ENCODE results near the gene ACOX3.
"Not testable (repeated sequence)": the region's sequence is repeated elsewhere in the genome, so short reads cannot be mapped to it uniquely, and the experiment has no call there.

ACOX3 gene

DNA sequence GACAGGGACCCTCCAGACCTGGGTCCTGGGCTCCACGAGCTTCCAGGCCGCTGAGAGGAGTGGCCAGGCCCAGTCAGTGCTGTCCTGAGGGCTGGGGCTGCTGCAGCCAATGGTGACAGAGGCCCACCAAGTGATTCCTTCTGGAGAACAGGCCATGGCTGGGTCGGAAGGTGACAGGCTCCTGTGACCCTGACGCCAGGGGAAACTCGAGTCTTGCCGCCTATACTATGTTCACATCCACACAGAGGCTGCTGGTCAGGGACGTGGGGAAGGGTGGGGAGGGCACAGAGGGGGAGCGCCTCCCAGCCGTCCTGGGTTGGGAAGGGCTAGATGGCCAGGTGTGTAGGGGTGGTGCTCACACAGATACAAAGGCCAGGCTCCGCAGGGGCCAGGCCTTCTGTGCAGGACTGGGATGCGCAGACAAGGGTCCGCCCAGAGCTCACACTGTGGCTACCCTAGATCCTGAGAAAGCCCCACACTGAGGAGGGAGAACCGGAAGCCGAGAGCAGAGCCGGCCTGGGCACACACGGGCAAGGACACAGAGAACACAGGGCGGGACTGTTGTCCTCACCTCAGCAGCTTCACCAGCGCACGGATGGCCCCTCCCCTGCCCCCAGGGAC is 89.6 kb downstream of the ACOX3 start:
- Histone ChIP-seq H3K9me3 (ENCODE audit: insufficient read depth, low read depth, low read length) (no peaks in the 10 kb centered on the region), H3K36me3 (ENCODE audit: insufficient read depth, low read depth, low read length) (no peaks in the 10 kb centered on the region), H3K4me1 (ENCODE audit: insufficient read depth, low read length) (peaks cover 7% of the 10 kb centered on the region; the same call in 1 of the 2 replicates), H3K27ac (ENCODE audit: low read length) (no peak overlapping the region), H3K4me3 (ENCODE audit: low read length) (no peak overlapping the region), H3K9ac (ENCODE audit: low read depth, low read length) (no peak overlapping the region), H3K27me3 (ENCODE audit: insufficient read depth, low read length) (peaks cover 2% of the 10 kb centered on the region; the same call in 1 of the 2 replicates)

DNA sequence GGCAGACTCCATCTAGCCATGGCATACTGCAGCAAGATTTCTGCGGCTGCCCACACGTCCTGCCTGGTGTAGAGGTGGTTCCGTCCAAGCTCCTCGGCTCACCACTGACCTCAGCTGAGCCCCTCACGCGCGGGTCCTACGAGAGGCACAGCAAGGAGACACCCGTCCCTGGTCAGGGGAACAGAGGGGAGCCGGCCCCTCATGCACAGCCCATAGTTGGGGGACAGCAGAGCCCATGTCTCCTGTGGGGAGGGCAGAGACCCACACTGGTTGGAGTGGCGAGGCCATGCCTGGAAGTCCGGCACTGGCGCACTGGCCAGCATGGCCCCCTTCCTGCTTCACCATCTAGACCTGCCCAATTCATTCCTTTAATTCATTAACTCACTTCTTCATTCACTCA is 90.2 kb downstream of the ACOX3 start:
- no peak overlapping the region for H3K27ac ChIP-seq (ENCODE audit: low read length)
- no peak overlapping the region for H3K9ac ChIP-seq (ENCODE audit: low read depth, low read length)
- no peak overlapping the region for H3K4me3 ChIP-seq (ENCODE audit: low read length)
- H3K4me1 ChIP-seq (ENCODE audit: insufficient read depth, low read length) = peaks cover 7% of the 10 kb centered on the region; the same call in 1 of the 2 replicates
- H3K36me3 ChIP-seq (ENCODE audit: insufficient read depth, low read depth, low read length) = no peaks in the 10 kb centered on the region
- H3K9me3 ChIP-seq (ENCODE audit: insufficient read depth, low read depth, low read length) = no peaks in the 10 kb centered on the region
- no peaks in the 10 kb centered on the region; the same call in 1 of the 2 replicates for H3K27me3 ChIP-seq (ENCODE audit: insufficient read depth, low read length)

DNA sequence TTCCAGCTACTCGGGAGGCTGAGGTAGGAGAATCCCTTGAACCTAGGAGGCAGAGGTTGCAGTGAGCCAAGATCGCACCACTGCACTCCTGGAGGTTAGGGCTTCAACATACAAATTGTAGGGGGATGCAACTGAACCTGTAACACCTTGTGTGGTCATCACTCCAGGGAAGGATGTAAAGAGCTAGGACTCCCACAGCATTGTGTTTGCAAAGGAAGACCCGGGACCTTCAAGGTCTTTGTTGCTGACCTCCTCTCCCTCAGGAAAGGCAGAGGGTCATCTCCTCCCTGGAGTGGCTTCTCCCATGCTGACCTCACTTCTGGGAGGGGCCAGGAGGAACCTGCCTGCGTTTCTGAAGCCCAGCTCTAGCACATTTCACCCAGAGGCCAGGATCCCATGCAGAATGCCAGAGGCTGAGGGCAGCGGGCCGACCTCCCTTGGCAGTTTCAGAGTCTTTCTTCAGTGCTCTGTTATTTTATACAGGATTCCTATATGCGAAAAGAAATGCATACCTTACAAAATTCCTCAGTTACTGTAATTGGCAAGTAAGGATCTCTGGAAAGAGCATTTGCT is 90.8 kb downstream of the ACOX3 start:
- Histone ChIP-seq H3K9me3 (ENCODE audit: insufficient read depth, low read depth, low read length) (no peaks in the 10 kb centered on the region), H3K4me1 (ENCODE audit: insufficient read depth, low read length) (peaks cover 7% of the 10 kb centered on the region; the same call in 1 of the 2 replicates), H3K27ac (ENCODE audit: low read length) (no peak overlapping the region), H3K36me3 (ENCODE audit: insufficient read depth, low read depth, low read length) (no peaks in the 10 kb centered on the region), H3K27me3 (ENCODE audit: insufficient read depth, low read length) (no peaks in the 10 kb centered on the region), H3K4me3 (ENCODE audit: low read length) (no peak overlapping the region), H3K9ac (ENCODE audit: low read depth, low read length) (no peak overlapping the region)

DNA sequence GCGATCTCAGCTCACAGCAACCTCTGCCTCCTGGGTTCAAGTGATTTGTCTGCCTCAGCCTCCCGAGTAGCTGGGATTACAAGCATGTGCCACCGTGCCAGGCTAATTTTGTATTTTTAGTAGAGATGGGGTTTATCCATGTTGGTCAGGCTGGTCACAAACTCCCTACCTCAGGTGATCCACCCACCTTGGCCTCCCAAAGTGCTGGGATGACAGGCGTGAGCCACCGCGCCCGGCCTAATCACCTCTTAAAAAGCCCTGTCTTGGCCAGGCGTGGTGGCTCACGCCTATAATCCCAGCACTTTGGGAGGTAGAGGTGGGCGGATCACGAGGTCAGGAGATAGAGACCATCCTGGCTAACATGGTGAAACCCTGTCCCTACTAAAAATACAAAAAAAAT is 91.3 kb downstream of the ACOX3 start:
- not testable (repeated sequence) for H3K27me3 ChIP-seq (ENCODE audit: insufficient read depth, low read length); H3K9me3 ChIP-seq (ENCODE audit: insufficient read depth, low read depth, low read length); H3K4me3 ChIP-seq (ENCODE audit: low read length)

DNA sequence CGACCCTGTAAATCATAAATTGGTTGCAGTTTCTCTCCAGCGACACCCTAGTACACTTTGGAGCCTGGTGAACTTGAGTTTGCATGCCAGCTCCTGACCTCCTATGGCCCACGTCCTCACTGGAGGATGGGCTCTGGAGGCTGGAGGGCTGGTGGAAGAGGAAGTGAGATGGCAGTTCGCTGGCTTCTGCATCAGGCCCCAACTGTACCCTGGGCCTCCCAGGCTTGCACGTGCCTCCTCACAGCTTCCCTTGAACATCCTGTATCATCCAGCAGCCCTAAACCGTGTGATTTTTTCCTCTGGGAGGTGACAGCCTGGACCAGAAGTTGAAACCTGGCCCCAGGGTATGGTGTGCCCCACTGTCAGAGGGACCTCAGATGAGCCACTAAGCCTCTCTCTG is 92.5 kb downstream of the ACOX3 start:
- Histone ChIP-seq H3K36me3 (ENCODE audit: insufficient read depth, low read depth, low read length) (no peaks in the 10 kb centered on the region), H3K27me3 (ENCODE audit: insufficient read depth, low read length) (no peaks in the 10 kb centered on the region), H3K9me3 (ENCODE audit: insufficient read depth, low read depth, low read length) (no peaks in the 10 kb centered on the region), H3K4me1 (ENCODE audit: insufficient read depth, low read length) (peaks cover 7% of the 10 kb centered on the region; the same call in 1 of the 2 replicates), H3K4me3 (ENCODE audit: low read length) (no peak overlapping the region), H3K27ac (ENCODE audit: low read length) (no peak overlapping the region), H3K9ac (ENCODE audit: low read depth, low read length) (no peak overlapping the region)

More for the DNA sequence above, 91.3 kb downstream of the ACOX3 start:
- H3K36me3 ChIP-seq (ENCODE audit: insufficient read depth, low read depth, low read length); H3K9ac ChIP-seq (ENCODE audit: low read depth, low read length); H3K4me1 ChIP-seq (ENCODE audit: insufficient read depth, low read length); H3K27ac ChIP-seq (ENCODE audit: low read length): not testable (repeated sequence)

DNA sequence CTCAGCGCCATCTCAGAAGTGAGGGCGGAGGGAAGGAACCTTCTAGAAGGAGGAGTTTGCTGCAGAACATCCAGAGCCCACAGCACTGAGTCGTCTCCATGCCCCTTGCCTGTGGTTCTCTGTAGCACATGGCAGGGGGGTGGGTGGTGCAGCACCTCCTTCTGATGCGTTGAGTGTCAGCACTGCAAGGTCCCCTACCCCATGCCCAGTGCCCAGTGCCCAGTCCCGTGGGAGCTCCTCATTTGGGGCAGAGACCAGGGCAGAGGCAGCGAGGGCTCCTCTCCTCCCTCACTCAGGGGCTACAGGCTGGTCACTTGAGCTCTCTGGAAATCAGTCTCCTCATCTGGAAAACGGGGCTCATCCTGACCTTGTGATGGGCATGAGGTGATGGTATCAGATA is 92.9 kb downstream of the ACOX3 start:
- Histone ChIP-seq H3K4me1 (ENCODE audit: insufficient read depth, low read length) (peaks cover 7% of the 10 kb centered on the region; the same call in 1 of the 2 replicates), H3K9ac (ENCODE audit: low read depth, low read length) (no peak overlapping the region), H3K4me3 (ENCODE audit: low read length) (no peak overlapping the region), H3K9me3 (ENCODE audit: insufficient read depth, low read depth, low read length) (no peaks in the 10 kb centered on the region), H3K27me3 (ENCODE audit: insufficient read depth, low read length) (no peaks in the 10 kb centered on the region), H3K36me3 (ENCODE audit: insufficient read depth, low read depth, low read length) (no peaks in the 10 kb centered on the region), H3K27ac (ENCODE audit: low read length) (no peak overlapping the region)

DNA sequence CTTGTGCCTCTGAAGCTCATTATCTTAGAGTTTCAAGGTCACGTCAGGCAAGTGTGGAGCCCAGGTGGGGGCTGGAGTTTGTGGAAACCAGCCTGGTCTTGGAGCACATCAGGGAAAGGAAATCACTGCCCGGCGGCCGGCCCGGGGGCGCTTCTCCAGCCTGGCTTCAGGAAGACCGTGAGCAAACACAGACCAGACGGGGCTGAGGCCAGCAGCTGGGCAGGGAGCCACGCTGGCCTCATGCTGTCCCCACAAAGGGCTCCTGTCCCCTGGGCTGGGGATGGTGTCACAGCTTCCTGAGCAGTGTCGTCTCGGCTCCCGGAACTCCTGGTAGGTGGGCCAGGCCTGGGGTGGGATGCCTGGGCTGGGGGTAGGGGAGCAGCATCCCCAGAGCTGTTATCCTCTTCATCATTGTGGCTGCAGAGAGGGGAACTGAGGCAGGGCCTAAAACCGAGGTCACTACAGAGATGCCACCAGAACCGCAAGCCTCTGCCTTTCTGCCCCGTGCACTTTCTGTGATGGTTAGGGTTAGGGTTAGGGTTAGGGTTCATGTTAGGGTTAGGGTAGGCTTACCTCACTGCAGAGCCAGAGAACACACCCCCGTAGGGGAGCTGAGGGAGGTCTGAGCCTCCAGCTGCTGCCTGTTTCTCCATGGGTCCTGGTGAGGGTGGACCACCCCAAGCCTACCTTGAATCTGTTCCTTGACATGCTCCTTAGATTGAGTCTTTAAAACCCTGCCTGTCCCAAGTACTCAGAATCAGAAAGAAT is 93.5 kb downstream of the ACOX3 start:
- H3K36me3 ChIP-seq (ENCODE audit: insufficient read depth, low read depth, low read length) = no peaks in the 10 kb centered on the region
- no peaks in the 10 kb centered on the region for H3K9me3 ChIP-seq (ENCODE audit: insufficient read depth, low read depth, low read length)

DNA sequence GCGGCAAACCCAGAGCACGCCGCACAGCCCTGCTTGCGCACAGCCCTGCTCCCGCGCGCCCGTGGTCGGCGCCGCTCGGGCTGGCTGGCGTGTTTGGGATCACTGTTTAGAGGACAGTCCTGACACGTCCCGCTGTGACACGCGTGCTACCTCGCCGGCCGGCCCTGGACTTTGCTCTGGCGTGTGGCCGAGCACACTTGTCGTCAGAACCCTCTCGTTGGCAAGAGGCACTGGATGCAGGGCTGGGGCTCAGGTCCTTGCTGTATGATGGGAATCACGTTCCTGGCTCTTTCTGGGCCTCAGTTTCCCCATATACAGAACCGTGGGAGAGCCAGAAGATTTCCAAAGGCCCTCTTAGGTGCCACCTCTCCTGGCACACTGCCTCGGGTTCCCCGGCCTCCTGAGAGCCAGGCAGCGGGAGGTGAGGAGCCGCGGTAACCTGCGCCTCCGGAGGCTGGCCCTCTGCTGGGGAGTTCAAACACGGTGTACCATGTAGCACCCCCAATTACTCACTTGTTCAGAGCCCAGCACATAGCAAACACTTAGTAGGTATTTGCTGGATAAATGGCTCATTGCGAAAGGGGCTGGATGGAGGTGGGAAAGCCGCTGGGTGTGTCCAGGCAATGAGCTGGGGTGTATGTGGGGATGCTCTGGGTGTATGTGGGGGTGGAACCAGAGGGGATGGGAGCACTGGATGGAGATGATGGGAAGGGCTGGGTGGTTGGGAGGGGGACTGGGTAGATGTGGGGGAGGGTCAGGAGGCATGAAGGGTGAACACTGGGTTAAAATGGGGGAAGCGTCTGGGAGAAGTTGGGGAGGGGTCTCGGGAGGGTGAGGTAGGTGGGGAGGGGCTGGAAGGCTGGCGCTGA is 94.3 kb downstream of the ACOX3 start:
- no peak overlapping the region for H3K27ac ChIP-seq (ENCODE audit: low read length)
- no peaks in the 10 kb centered on the region for H3K4me1 ChIP-seq (ENCODE audit: insufficient read depth, low read length)
- no peaks in the 10 kb centered on the region for H3K36me3 ChIP-seq (ENCODE audit: insufficient read depth, low read depth, low read length)
- no peak overlapping the region for H3K9ac ChIP-seq (ENCODE audit: low read depth, low read length)
- no peaks in the 10 kb centered on the region for H3K27me3 ChIP-seq (ENCODE audit: insufficient read depth, low read length)
- H3K4me3 ChIP-seq (ENCODE audit: low read length) = no peak overlapping the region
- no peaks in the 10 kb centered on the region for H3K9me3 ChIP-seq (ENCODE audit: insufficient read depth, low read depth, low read length)

More for the DNA sequence above, 93.5 kb downstream of the ACOX3 start:
- no peak overlapping the region for H3K27ac ChIP-seq (ENCODE audit: low read length)
- H3K4me3 ChIP-seq (ENCODE audit: low read length) = no peak overlapping the region
- H3K27me3 ChIP-seq (ENCODE audit: insufficient read depth, low read length) = no peaks in the 10 kb centered on the region
- H3K9ac ChIP-seq (ENCODE audit: low read depth, low read length) = no peak overlapping the region
- H3K4me1 ChIP-seq (ENCODE audit: insufficient read depth, low read length) = peaks cover 5% of the 10 kb centered on the region; the same call in 1 of the 2 replicates

DNA sequence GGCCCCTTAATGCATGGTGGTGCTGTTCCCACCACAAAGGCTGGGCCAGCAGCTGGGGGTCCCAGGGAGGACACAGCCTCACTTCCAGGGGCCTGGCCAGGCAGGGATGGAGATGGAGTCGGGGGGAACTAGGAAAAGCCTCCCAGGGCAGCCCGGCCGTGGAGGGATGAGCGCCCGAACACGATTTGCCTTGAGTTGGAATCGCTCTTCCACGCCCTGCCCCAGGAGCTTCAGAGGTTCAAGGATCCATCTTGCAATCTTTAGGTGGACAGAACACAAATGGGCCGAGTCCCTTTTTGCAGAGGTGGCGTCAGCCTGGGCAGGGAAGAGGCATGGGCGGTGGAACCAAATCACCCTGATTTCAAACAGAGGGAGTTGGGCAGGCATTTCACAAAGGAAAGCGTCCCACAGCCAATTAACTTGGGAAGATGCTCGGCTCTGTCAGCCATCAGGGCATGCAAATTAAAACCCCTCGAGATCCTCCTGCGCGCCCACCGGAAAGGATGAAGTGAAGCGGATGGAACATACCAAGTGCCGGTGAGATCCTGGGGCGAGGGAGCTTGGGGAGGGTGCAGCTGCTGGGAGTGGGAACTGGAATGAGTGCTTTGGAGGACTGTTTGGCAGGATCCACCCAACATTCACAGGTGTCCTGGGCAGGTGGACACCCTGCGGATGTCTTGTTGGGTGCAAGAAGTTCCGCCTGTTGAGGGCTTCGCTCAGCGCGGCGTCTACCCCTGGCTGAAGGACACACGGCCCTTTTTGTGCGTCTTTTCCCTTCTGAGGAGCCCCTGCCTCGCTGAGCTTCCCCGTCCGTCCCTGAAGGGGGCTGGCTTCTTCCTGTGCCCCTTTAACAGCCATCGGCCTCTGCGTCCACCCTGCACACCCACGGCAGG is 95.2 kb downstream of the ACOX3 start:
- Histone ChIP-seq H3K4me1 (ENCODE audit: insufficient read depth, low read length) (no peaks in the 10 kb centered on the region), H3K4me3 (ENCODE audit: low read length) (no peak overlapping the region), H3K36me3 (ENCODE audit: insufficient read depth, low read depth, low read length) (no peaks in the 10 kb centered on the region), H3K27me3 (ENCODE audit: insufficient read depth, low read length) (no peaks in the 10 kb centered on the region), H3K9ac (ENCODE audit: low read depth, low read length) (no peak overlapping the region), H3K9me3 (ENCODE audit: insufficient read depth, low read depth, low read length) (no peaks in the 10 kb centered on the region), H3K27ac (ENCODE audit: low read length) (no peak overlapping the region)

DNA sequence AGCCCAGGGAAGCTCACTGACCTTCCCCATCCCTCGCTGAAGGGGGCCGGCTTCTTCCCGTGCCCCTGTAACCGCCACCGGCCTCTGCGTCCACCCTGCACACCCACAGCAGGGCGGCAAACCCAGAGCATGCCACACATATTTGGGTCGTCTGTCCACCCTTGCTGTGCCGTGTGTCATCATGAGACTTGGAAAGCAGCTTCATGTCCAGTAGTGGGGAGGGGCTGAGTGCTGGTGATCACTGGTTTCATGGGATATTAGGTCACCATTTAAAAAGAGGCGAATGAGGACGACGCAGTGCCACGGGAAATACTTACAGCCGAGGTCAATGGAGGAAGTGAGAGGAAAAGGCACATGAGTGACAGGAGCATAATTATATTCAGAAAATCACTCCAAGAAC is 96.1 kb downstream of the ACOX3 start:
- Histone ChIP-seq H3K9me3 (ENCODE audit: insufficient read depth, low read depth, low read length) (no peaks in the 10 kb centered on the region), H3K9ac (ENCODE audit: low read depth, low read length) (no peak overlapping the region), H3K36me3 (ENCODE audit: insufficient read depth, low read depth, low read length) (no peaks in the 10 kb centered on the region), H3K4me3 (ENCODE audit: low read length) (no peak overlapping the region), H3K27ac (ENCODE audit: low read length) (no peak overlapping the region), H3K4me1 (ENCODE audit: insufficient read depth, low read length) (no peaks in the 10 kb centered on the region), H3K27me3 (ENCODE audit: insufficient read depth, low read length) (no peaks in the 10 kb centered on the region)

DNA sequence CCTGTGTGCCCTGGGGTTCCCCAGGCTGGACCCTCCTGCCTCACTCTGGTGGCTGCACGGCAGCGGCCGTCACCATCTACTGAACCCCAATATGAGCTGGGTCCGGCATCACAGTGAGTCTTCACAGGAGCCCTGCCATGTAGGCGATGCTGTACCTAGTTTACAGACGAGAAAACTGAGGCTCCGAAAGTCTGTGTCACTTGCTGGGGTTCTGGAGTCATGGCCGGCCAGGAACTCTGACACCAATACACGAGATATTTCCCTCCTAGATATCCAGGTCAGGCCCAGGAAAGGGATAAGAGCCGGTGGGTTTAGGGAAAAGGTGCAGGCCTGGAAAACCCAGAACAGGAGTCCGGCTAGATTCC is 96.6 kb downstream of the ACOX3 start:
- Histone ChIP-seq H3K9me3 (ENCODE audit: insufficient read depth, low read depth, low read length) (no peaks in the 10 kb centered on the region), H3K27ac (ENCODE audit: low read length) (no peak overlapping the region), H3K4me3 (ENCODE audit: low read length) (no peak overlapping the region), H3K27me3 (ENCODE audit: insufficient read depth, low read length) (no peaks in the 10 kb centered on the region), H3K36me3 (ENCODE audit: insufficient read depth, low read depth, low read length) (no peaks in the 10 kb centered on the region), H3K9ac (ENCODE audit: low read depth, low read length) (no peak overlapping the region), H3K4me1 (ENCODE audit: insufficient read depth, low read length) (no peaks in the 10 kb centered on the region)

Data from iPS-20b (cell line).